GM23338 (cell line): ENCODE measurements around the gene TCEANC. TPM values are rescaled to one million over a fixed set of nuclear protein-coding genes. Genes with fewer than 3 reads are reported as not detected.

Experiments used
- ATAC-seq: fragments of 200-7000 bp; cut with Tn5 transposase; 3 replicates; pipeline ENCODE4 v1.9.1; 2020
- DNase-seq: peaks from one replicate; pipeline ENCODE4 v3.0.0-alpha.2; 2015; ENCODE audit warnings: low spot score
- H2AFZ ChIP-seq: fragments of 200-600 bp; sonication (generic); 2 replicates; pipeline ENCODE4 v1.8.0; 2016; ENCODE audit warnings: antibody characterized with exemption, mild to moderate bottlenecking, moderate library complexity
- H3F3A ChIP-seq: fragments of 200-600 bp; sonication (generic); replicated peaks from 2 replicates; pipeline ENCODE4 v1.8.0; 2017; ENCODE audit warnings: antibody characterized with exemption, mixed run types, low read depth
- H3K27ac ChIP-seq: fragments of 200-600 bp; sonication (generic); 2 replicates; pipeline ENCODE4 v1.6.1; 2016; ENCODE audit warnings: low read depth
- H3K27me3 ChIP-seq: fragments of 200-600 bp; sonication (generic); 2 replicates; pipeline ENCODE4 v1.8.0; 2016; ENCODE audit warnings: mild to moderate bottlenecking, mixed run types, moderate library complexity; ENCODE audit not compliant: insufficient read depth
- H3K36me3 ChIP-seq: fragments of 200-600 bp; sonication (generic); 2 replicates; pipeline ENCODE4 v1.8.0; 2016; ENCODE audit warnings: mild to moderate bottlenecking; ENCODE audit not compliant: insufficient read depth
- H3K4me1 ChIP-seq: fragments of 200-600 bp; sonication (generic); 2 replicates; pipeline ENCODE4 v1.8.0; 2016; ENCODE audit warnings: mild to moderate bottlenecking, moderate library complexity; ENCODE audit not compliant: insufficient read depth
- H3K4me2 ChIP-seq: fragments of 200-600 bp; sonication (generic); 2 replicates; pipeline ENCODE4 v1.7.1; 2017; ENCODE audit warnings: mixed run types
- H3K4me3 ChIP-seq: fragments of 200-600 bp; sonication (generic); 2 replicates; pipeline ENCODE4 v1.6.1; 2016; ENCODE audit warnings: mixed run types
- H3K79me2 ChIP-seq: fragments of 200-600 bp; sonication (generic); replicated peaks from 2 replicates; pipeline ENCODE4 v1.8.0; 2017; ENCODE audit warnings: mild to moderate bottlenecking; ENCODE audit not compliant: insufficient read depth
- H3K9me2 ChIP-seq: fragments of 200-600 bp; sonication (generic); 2 replicates; pipeline ENCODE4 v1.8.0; 2017; ENCODE audit not compliant: insufficient read depth
- H4K20me1 ChIP-seq: fragments of 200-600 bp; sonication (generic); replicated peaks from 2 replicates; pipeline ENCODE4 v1.8.0; 2017; ENCODE audit warnings: mild to moderate bottlenecking; ENCODE audit not compliant: insufficient read depth
- H3K27ac Mint-ChIP-seq: 2 replicates; pipeline ENCODE4 v1.8.0; 2020; ENCODE audit warnings: inconsistent platforms, mild to moderate bottlenecking, moderate library complexity, mixed read lengths
- H3K27me3 Mint-ChIP-seq: 3 replicates; pipeline ENCODE4 v1.8.0; 2022; ENCODE audit warnings: low read depth, mild to moderate bottlenecking, moderate library complexity, mixed read lengths, inconsistent platforms; ENCODE audit not compliant: insufficient read depth, poor library complexity
- H3K36me3 Mint-ChIP-seq: 3 replicates; pipeline ENCODE4 v1.8.0; 2021; ENCODE audit warnings: low read depth, mild to moderate bottlenecking, inconsistent platforms, moderate library complexity, mixed read lengths
- H3K4me1 Mint-ChIP-seq: 3 replicates; pipeline ENCODE4 v1.8.0; 2020; ENCODE audit warnings: mild to moderate bottlenecking, inconsistent platforms, mixed read lengths
- H3K4me3 Mint-ChIP-seq: 3 replicates; pipeline ENCODE4 v1.8.0; 2021; ENCODE audit warnings: moderate library complexity, mild to moderate bottlenecking, inconsistent platforms, mixed read lengths
- H3K9me3 Mint-ChIP-seq: 3 replicates; pipeline ENCODE4 v1.8.0; 2020; ENCODE audit warnings: moderate library complexity, mild to moderate bottlenecking, inconsistent platforms, mixed read lengths
- EZH2 ChIP-seq: fragments of 200-600 bp; sonication (generic); IDR thresholded peaks from one replicate; pipeline ENCODE4 v1.8.0; 2017; ENCODE audit warnings: antibody characterized with exemption, mild to moderate bottlenecking, low read depth; ENCODE audit not compliant: unreplicated experiment
- JUNB ChIP-seq: IDR thresholded peaks from one replicate; pipeline ENCODE4 v1.6.1; 2016; ENCODE audit warnings: antibody characterized with exemption; ENCODE audit not compliant: unreplicated experiment
- NANOG ChIP-seq: IDR thresholded peaks from 2 replicates; pipeline ENCODE4 v1.6.1; 2016; ENCODE audit warnings: antibody characterized with exemption, borderline replicate concordance
- STAT1 ChIP-seq: IDR thresholded peaks from one replicate; pipeline ENCODE4 v1.6.1; 2016; ENCODE audit warnings: antibody characterized with exemption; ENCODE audit not compliant: unreplicated experiment
- ZNF331 ChIP-seq: fragments of 250-450 bp; sonication (Bioruptor Pico); IDR thresholded peaks from 2 replicates; pipeline ENCODE4 v1.5.0; 2020; ENCODE audit warnings: low read depth, mild to moderate bottlenecking, moderate library complexity
- polyA plus RNA-seq: library from polyadenylated mRNA; unstranded; fragments of >200 nt; fragmentation: Nextera tagmentation; extraction: Ambion mirVana; gene quantifications from 2 replicates; pipeline ENCODE4 v1.2.1, GENCODE V29; 2016
- total RNA-seq: library from RNA; depleted of rRNA; stranded (reverse); fragments of >200 nt; shearing (Covaris generic); gene quantifications from 2 replicates; pipeline ENCODE4 v1.2.3, GENCODE V29; 2014
- TF ChIP-seq, protein P1 (sequence below): IDR thresholded peaks from 2 replicates; pipeline ENCODE4 v1.6.1; 2016; ENCODE audit warnings: antibody characterized with exemption
- TF ChIP-seq, protein P2 (sequence below): fragments of 250-450 bp; sonication (Bioruptor Pico); IDR thresholded peaks from 2 replicates; pipeline ENCODE4 v1.5.0; 2020; ENCODE audit warnings: mild to moderate bottlenecking, moderate library complexity
- TF ChIP-seq, protein P3 (sequence below), 2 experiments: fragments of 200-600 bp in 1 of 2; sonication (generic) in 1 of 2; conservative IDR thresholded peaks; 2 replicates each; pipeline versions ENCODE4 v1.5.1 to v1.6.1; 2016 to 2017; ENCODE audit warnings: antibody characterized with exemption in 2 of 2, low read depth in 2 of 2, mild to moderate bottlenecking in 2 of 2, moderate library complexity in 1 of 2

Gene TCEANC
- total and polyA plus RNA-seq, 2 experiments from 2014 or later: 1.2 to 2.5 TPM

DNA sequence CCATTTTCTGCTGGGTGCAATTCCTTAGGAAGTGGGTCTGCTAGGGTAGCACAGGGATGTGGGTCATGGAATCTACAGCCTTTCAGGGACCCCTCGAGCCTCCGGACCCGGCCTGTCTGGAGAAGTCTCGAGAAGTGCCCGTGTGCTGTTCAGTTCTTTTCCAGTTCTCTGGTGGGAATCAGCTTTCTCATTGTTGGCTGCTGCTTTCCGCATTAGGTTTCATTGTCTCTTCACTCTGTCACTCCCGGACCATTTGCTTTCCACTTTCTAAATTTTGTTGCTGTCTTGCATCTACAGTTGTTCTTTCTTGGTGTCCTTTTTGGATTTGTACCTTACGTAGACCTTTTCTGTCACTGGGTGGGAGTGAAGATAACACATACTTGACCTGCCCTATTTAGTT is 42.0 kb downstream of the TCEANC start:
- Mint-ChIP-seq H3K4me3 (no peak overlapping the region; the same call in 2 of the 3 replicates), H3K27ac (peak overlapping the region; percentile 66), H3K27me3 (peaks cover 8% of the 10 kb centered on the region), H3K36me3 (no peaks in the 10 kb centered on the region; the same call in 1 of the 3 replicates), H3K9me3 (no peaks in the 10 kb centered on the region), H3K4me1 (peaks cover 55% of the 10 kb centered on the region)
- Histone ChIP-seq H2AFZ (no peak overlapping the region), H3K27me3 (no peaks in the 10 kb centered on the region), H3K4me2 (no peak overlapping the region), H3K27ac (no peak overlapping the region), H3K9me2 (no peaks in the 10 kb centered on the region), H4K20me1 (peaks cover 18% of the 10 kb centered on the region), H3K4me1 (peaks cover 33% of the 10 kb centered on the region), H3K79me2 (peaks cover 100% of the 10 kb centered on the region), H3F3A (no peaks in the 10 kb centered on the region), H3K4me3 (no peak overlapping the region), H3K36me3 (no peaks in the 10 kb centered on the region)
- ATAC-seq (no peak), DNase-seq (no peak)
- TF ChIP-seq, protein P1, sequence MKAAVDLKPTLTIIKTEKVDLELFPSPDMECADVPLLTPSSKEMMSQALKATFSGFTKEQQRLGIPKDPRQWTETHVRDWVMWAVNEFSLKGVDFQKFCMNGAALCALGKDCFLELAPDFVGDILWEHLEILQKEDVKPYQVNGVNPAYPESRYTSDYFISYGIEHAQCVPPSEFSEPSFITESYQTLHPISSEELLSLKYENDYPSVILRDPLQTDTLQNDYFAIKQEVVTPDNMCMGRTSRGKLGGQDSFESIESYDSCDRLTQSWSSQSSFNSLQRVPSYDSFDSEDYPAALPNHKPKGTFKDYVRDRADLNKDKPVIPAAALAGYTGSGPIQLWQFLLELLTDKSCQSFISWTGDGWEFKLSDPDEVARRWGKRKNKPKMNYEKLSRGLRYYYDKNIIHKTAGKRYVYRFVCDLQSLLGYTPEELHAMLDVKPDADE: no peak
- no peak for TF ChIP-seq STAT1
- no peak for TF ChIP-seq EZH2
- TF ChIP-seq JUNB: no peak
- TF ChIP-seq, protein P2, sequence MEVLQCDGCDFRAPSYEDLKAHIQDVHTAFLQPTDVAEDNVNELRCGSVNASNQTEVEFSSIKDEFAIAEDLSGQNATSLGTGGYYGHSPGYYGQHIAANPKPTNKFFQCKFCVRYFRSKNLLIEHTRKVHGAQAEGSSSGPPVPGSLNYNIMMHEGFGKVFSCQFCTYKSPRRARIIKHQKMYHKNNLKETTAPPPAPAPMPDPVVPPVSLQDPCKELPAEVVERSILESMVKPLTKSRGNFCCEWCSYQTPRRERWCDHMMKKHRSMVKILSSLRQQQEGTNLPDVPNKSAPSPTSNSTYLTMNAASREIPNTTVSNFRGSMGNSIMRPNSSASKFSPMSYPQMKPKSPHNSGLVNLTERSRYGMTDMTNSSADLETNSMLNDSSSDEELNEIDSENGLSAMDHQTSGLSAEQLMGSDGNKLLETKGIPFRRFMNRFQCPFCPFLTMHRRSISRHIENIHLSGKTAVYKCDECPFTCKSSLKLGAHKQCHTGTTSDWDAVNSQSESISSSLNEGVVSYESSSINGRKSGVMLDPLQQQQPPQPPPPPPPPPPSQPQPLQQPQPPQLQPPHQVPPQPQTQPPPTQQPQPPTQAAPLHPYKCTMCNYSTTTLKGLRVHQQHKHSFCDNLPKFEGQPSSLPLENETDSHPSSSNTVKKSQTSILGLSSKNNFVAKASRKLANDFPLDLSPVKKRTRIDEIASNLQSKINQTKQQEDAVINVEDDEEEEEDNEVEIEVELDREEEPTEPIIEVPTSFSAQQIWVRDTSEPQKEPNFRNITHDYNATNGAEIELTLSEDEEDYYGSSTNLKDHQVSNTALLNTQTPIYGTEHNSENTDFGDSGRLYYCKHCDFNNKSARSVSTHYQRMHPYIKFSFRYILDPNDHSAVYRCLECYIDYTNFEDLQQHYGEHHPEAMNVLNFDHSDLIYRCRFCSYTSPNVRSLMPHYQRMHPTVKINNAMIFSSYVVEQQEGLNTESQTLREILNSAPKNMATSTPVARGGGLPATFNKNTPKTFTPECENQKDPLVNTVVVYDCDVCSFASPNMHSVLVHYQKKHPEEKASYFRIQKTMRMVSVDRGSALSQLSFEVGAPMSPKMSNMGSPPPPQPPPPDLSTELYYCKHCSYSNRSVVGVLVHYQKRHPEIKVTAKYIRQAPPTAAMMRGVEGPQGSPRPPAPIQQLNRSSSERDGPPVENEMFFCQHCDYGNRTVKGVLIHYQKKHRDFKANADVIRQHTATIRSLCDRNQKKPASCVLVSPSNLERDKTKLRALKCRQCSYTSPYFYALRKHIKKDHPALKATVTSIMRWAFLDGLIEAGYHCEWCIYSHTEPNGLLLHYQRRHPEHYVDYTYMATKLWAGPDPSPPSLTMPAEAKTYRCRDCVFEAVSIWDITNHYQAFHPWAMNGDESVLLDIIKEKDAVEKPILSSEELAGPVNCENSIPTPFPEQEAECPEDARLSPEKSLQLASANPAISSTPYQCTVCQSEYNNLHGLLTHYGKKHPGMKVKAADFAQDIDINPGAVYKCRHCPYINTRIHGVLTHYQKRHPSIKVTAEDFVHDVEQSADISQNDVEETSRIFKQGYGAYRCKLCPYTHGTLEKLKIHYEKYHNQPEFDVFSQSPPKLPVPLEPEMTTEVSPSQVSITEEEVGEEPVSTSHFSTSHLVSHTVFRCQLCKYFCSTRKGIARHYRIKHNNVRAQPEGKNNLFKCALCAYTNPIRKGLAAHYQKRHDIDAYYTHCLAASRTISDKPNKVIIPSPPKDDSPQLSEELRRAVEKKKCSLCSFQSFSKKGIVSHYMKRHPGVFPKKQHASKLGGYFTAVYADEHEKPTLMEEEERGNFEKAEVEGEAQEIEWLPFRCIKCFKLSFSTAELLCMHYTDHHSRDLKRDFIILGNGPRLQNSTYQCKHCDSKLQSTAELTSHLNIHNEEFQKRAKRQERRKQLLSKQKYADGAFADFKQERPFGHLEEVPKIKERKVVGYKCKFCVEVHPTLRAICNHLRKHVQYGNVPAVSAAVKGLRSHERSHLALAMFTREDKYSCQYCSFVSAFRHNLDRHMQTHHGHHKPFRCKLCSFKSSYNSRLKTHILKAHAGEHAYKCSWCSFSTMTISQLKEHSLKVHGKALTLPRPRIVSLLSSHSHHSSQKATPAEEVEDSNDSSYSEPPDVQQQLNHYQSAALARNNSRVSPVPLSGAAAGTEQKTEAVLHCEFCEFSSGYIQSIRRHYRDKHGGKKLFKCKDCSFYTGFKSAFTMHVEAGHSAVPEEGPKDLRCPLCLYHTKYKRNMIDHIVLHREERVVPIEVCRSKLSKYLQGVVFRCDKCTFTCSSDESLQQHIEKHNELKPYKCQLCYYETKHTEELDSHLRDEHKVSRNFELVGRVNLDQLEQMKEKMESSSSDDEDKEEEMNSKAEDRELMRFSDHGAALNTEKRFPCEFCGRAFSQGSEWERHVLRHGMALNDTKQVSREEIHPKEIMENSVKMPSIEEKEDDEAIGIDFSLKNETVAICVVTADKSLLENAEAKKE (CRISPR knock-in tag): no peak
- TF ChIP-seq, protein P3, sequence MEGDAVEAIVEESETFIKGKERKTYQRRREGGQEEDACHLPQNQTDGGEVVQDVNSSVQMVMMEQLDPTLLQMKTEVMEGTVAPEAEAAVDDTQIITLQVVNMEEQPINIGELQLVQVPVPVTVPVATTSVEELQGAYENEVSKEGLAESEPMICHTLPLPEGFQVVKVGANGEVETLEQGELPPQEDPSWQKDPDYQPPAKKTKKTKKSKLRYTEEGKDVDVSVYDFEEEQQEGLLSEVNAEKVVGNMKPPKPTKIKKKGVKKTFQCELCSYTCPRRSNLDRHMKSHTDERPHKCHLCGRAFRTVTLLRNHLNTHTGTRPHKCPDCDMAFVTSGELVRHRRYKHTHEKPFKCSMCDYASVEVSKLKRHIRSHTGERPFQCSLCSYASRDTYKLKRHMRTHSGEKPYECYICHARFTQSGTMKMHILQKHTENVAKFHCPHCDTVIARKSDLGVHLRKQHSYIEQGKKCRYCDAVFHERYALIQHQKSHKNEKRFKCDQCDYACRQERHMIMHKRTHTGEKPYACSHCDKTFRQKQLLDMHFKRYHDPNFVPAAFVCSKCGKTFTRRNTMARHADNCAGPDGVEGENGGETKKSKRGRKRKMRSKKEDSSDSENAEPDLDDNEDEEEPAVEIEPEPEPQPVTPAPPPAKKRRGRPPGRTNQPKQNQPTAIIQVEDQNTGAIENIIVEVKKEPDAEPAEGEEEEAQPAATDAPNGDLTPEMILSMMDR (conservative IDR thresholded peaks at IDR 0.05; ENCODE audit: low read depth in 2 of 2): no peak
- no peak for TF ChIP-seq ZNF331
- no peak for TF ChIP-seq NANOG
